ENCODE data around the gene PRRC1.

PRRC1 gene

DNA sequence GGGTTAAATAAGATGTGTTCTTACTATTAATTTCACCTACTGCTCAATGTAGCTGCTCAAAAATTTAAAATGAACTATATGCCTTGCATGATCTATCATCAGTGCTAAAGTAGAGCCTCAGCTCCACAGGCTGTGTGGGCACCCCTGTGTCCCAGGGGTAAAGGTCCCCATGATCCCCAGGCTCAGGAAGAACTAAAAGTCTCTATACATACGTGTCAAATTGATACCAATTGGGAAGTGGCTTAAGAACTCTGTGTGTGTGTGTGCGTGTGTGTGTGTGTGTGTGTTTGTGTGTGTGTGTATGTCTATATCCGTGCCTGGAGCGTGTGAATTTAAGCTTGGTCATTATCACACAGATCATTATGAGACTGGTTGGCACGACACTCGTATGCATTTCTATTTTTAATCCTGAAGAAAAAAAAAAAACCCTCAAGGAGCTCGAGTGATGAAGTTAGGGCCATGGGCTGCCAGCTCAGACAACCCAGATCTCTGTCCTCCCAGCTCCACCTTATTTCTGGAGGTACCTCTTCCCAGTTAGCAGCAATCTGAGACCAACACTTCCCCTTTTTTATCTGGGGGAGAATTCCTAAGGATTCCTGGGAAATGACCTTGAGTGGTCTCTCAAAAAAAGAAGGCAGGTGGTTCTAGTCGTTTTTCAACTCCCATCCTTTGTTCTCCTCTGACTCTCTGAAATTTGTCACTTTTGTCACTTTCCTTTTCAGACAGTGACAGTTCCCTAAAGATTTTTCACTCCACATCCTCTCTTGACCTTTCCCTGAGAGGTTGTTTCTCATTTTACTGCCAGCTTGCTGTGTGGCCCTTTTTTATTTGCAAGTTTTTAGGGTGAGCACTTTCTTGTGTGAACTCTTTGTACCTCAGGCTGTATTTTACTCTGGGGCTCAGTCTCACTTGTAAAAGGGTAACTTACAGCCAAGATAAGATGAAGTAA is 85.7 kb downstream of the PRRC1 start:
- DNase-seq (ENCODE audit: low read depth in 2 of 2, low spot score in 1 of 2) = no peak
